Cardiac fibroblast (primary cell): ENCODE results near the gene TSHR.

Experiments
- DNase-seq, 2 donors: peaks; one replicate each; pipeline versions ENCODE4 v3.0.0 to v3.0.0-alpha.2; 2010; ENCODE audit warnings: low read depth in 2 of 2
- H3K4me3 ChIP-seq, 2 donors: replicated peaks in 1 of 2; 1 replicate in 1 of 2; 2 replicates in 1 of 2; pipeline ENCODE4 v1.5.1; 2011; ENCODE audit warnings: low read depth in 2 of 2, low read length in 2 of 2, mild to moderate bottlenecking in 2 of 2, moderate library complexity in 1 of 2
- TF ChIP-seq, protein P1 (sequence below): IDR thresholded peaks from one replicate; pipeline ENCODE4 v1.5.1; 2011; ENCODE audit warnings: low read depth, mild to moderate bottlenecking, low read length, inconsistent platforms

Gene TSHR

DNA sequence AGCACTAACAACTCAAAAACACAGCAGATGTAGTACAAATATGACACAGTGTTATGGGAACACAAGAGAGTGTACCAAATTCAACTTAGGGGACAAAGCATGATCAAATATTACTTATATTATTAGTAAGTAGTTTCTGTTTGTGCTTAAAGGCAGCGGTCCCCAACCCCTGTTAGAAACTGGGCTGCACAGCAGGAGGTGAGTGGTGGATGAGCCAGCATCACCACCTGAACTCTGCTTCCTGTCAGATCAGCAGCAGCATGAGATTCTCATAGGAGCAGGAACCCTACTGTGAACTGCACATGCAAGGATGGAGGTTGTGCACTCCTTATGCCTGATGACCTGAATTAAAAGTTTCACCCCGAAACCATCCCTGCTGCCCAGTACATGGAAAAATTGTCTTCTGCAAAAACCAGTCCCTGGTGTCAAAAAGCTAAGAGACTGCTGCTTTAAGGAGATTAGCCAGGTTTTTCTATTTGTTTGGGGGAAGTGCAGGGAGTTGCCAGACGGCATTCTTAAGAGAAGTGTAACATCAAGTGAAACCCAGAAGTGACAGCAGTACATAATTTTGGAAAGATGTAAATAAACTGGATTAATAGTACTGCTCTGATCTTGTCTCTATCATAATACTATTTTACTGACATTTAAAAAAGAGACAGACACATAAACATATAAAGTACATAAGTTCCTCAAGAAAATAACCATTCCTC, 238.7 kb downstream of the TSHR start:
- H3K4me3 ChIP-seq = no peak overlapping the region
- no peak for DNase-seq
- TF ChIP-seq, protein P1, sequence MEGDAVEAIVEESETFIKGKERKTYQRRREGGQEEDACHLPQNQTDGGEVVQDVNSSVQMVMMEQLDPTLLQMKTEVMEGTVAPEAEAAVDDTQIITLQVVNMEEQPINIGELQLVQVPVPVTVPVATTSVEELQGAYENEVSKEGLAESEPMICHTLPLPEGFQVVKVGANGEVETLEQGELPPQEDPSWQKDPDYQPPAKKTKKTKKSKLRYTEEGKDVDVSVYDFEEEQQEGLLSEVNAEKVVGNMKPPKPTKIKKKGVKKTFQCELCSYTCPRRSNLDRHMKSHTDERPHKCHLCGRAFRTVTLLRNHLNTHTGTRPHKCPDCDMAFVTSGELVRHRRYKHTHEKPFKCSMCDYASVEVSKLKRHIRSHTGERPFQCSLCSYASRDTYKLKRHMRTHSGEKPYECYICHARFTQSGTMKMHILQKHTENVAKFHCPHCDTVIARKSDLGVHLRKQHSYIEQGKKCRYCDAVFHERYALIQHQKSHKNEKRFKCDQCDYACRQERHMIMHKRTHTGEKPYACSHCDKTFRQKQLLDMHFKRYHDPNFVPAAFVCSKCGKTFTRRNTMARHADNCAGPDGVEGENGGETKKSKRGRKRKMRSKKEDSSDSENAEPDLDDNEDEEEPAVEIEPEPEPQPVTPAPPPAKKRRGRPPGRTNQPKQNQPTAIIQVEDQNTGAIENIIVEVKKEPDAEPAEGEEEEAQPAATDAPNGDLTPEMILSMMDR = no peak
